Left renal cortex interstitium (tissue), 4 donors: ENCODE data around the gene ROR1. TPM values are rescaled to one million over a fixed set of nuclear protein-coding genes. Genes with fewer than 3 reads are reported as not detected.
A peak's percentile ranks its signal among the peaks of the same experiment; 100 is the strongest.
"Not testable (repeated sequence)": the region's sequence is repeated elsewhere in the genome, so short reads cannot be mapped to it uniquely, and the experiment has no call there.

ENCODE experiments used
- DNase-seq, 4 donors: peaks; one replicate each; pipeline ENCODE4 v3.0.0-alpha.2; 2013; ENCODE audit warnings: low read depth in 4 of 4, low spot score in 2 of 4, missing footprints in 1 of 4
- polyA plus RNA-seq, 4 donors: library from polyadenylated mRNA; unstranded; fragments of 120-200 nt; gene quantifications; one replicate each; pipeline ENCODE4 v1.2.1, GENCODE V29; 2013; ENCODE audit not compliant: insufficient read length in 4 of 4

ROR1 gene
- polyA plus RNA-seq, 4 donors: 29.2 to 38.1 (median 33.3) TPM

- no peak for DNase-seq
Measured at GRCh38 chr1:64187646-64188045, 413.8 kb downstream of the ROR1 start.

GRCh38 chr1:64192290-64192689, 418.5 kb downstream of the ROR1 start:
- DNase-seq: no peak

- DNase-seq: no peak
Measured at GRCh38 chr1:64194168-64195080, 420.6 kb downstream of the ROR1 start.

- no peak for DNase-seq
Measured at GRCh38 chr1:64195081-64195395, 421.2 kb downstream of the ROR1 start.

- no peak for DNase-seq
Measured at GRCh38 chr1:64196074-64196870, 422.5 kb downstream of the ROR1 start.

- no peak for DNase-seq
Measured at GRCh38 chr1:64197076-64197475, 423.3 kb downstream of the ROR1 start.

- no peak for DNase-seq
Measured at GRCh38 chr1:64199154-64199553, 425.3 kb downstream of the ROR1 start.

- no peak for DNase-seq
Measured at GRCh38 chr1:64200064-64200463, 426.2 kb downstream of the ROR1 start.

GRCh38 chr1:64203420-64203819, 429.6 kb downstream of the ROR1 start, which contains the start of gene UBE2U:
Gene UBE2U, plus strand, starts transcription at chr1:64203623. Its CDS starts 428 bp downstream, at chr1:64204051.
- no peak for DNase-seq

- no peak for DNase-seq
Measured at GRCh38 chr1:64209221-64209620, 435.4 kb downstream of the ROR1 start.

GRCh38 chr1:64212031-64212430, 438.2 kb downstream of the ROR1 start:
- no peak for DNase-seq

- peak in 2 of 4 donors; percentile 20 to 49 for DNase-seq
Measured at GRCh38 chr1:64215576-64215975, 441.8 kb downstream of the ROR1 start.

GRCh38 chr1:64220241-64220640, 446.4 kb downstream of the ROR1 start:
- DNase-seq: no peak

GRCh38 chr1:64223329-64224151, 449.7 kb downstream of the ROR1 start:
- no peak for DNase-seq

GRCh38 chr1:64224236-64224635, 450.4 kb downstream of the ROR1 start:
- not testable (repeated sequence) for DNase-seq

- no peak for DNase-seq
Measured at GRCh38 chr1:64228167-64228957, 454.5 kb downstream of the ROR1 start.

- DNase-seq: no peak
Measured at GRCh38 chr1:64229307-64229706, 455.5 kb downstream of the ROR1 start.
